ENCODE measurements around the gene TATDN2.

TATDN2 gene

DNA sequence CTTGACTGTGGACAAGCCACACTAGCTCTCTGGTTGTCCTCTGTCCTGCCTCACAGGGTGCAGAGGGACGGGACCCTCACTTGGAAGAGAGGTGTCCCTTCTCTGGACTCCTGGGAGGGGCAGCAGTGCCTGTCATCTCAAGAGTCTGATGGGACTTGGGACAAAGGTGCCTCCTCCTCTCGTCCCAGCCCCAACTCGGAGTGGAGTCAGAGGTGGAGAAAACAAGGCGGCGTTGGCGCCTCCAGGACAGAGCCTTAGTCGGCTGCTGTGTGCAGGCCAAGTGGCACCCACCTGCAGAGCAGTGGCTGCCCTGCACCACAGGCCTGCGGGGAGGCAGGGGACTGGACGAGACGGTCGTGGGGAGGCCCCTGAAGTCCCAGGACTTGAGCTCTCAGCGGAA, 82.1 kb downstream of the TATDN2 start:
- TF ChIP-seq CTCF (IDR thresholded peaks at IDR 0.05; ENCODE audit: insufficient read depth, low read length, missing control alignments), result no peak
- ChIA-PET CTCF (interaction anchor here (0.9 to 2.0 kb wide), 2 partner anchors 10 to 14 kb away, joined by 3 to 8 read pairs; no protein-coding TSS in a partner anchor), POLR2A (interaction anchor here (0.8 kb wide), 1 partner anchor 9 kb away, joined by 4 read pairs; the partner anchor contains the start of gene SEC13)
- H3K4me3 ChIP-seq (ENCODE audit: low read depth, low read length), result no peak overlapping the region
- no peak for DNase-seq (ENCODE audit: low read depth, low spot score)

All from AG04449 (cell line).